Measurements from ENCODE around the gene COG3. TPM values are rescaled to one million over a fixed set of nuclear protein-coding genes. Genes with fewer than 3 reads are reported as not detected.

The COG3 gene
- total and polyA plus RNA-seq, 4 experiments from 2014 or later: 28.8 to 59.8 (median 40.3) TPM

GRCh38 chr13:45503658-45504057 lies 38.9 kb downstream of the COG3 start:
- no peak overlapping the region for H3K4me3 ChIP-seq (ENCODE audit: low read length in 2 of 2)
- Mint-ChIP-seq H3K27me3 (no peaks in the 10 kb centered on the region), H3K4me1 (peaks cover 5 to 14% (median 9%) of the 10 kb centered on the region in 4 donors), H3K36me3 (peaks cover 53 to 68% of the 10 kb centered on the region in 2 donors), H3K27ac (peak overlapping the region in 6 of 7 donors; percentile 53 to 77 (median 60)), H3K4me3 (no peak overlapping the region), H3K9me3 (no peaks in the 10 kb centered on the region)
- DNase-seq: no peak
- intact Hi-C loops (cut with micrococcal nuclease): no loop called here
- no peaks in the 10 kb centered on the region for H3K9me3 ChIP-seq (ENCODE audit: control insufficient read depth in 1 of 2, low read length in 2 of 2)
- ChIA-PET POLR2A (ENCODE audit: partially characterized antibody) (interaction anchor here (1.2 kb wide), 1 partner anchor 39 kb away, joined by 3 read pairs; the partner anchor contains the start of gene COG3), CTCF (ENCODE audit: partially characterized antibody) (interaction anchor here (0.7 to 0.8 kb wide), 2 partner anchors 8 to 13 kb away, joined by 3 read pairs; no protein-coding TSS in a partner anchor)
- H3K4me1 ChIP-seq (ENCODE audit: insufficient read depth, low read length): no peaks in the 10 kb centered on the region
- no peaks in the 10 kb centered on the region for H3K27me3 ChIP-seq (ENCODE audit: insufficient read depth, low read length)
- H3K27ac ChIP-seq (ENCODE audit: low read depth, low read length): no peak overlapping the region
- peaks cover 39% of the 10 kb centered on the region for H3K36me3 ChIP-seq (ENCODE audit: insufficient read depth, low read length)

DNA sequence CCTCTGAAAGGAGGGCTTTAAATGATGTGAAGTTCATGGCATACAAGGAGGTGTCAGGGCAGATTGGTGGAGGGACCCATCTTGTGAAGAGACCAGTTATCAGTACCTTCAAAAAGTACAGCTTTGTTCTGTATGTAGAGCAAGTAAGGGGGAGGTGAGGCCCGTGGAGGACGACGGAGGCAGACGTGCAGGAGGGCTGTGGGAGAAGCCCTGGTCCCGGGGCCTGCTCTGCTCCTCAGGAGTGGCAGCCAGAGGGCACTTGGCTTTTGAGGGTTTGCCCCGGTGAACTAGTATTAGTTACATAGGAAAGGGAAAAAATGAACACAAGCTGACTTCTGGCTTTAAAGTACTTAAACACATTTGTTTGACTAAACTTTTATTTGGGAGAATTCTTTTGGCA lies 42.1 kb downstream of the COG3 start:
- H3K36me3 Mint-ChIP-seq: peaks cover 50 to 71% of the 10 kb centered on the region in 2 donors
- intact Hi-C loops (cut with micrococcal nuclease): no loop called here
- H3K4me3 ChIP-seq (ENCODE audit: low read length in 2 of 2): no peak overlapping the region
- ChIA-PET CTCF (ENCODE audit: partially characterized antibody) (interaction anchor here (2.5 kb wide), 1 partner anchor 135 kb away, joined by 13 read pairs; no protein-coding TSS in a partner anchor), POLR2A (ENCODE audit: partially characterized antibody) (interaction anchor here (1.1 kb wide), 1 partner anchor 42 kb away, joined by 3 read pairs; the partner anchor contains the start of gene COG3)
- H3K4me1 Mint-ChIP-seq: peaks cover 4 to 16% (median 6%) of the 10 kb centered on the region in 4 donors
- peaks cover 47% of the 10 kb centered on the region for H3K36me3 ChIP-seq (ENCODE audit: insufficient read depth, low read length)
- H3K9me3 Mint-ChIP-seq: no peaks in the 10 kb centered on the region
- peak overlapping the region in 6 of 7 donors; percentile 44 to 90 (median 62) for H3K27ac Mint-ChIP-seq
- H3K9me3 ChIP-seq (ENCODE audit: control insufficient read depth in 1 of 2, low read length in 2 of 2): no peaks in the 10 kb centered on the region
- no peaks in the 10 kb centered on the region for H3K27me3 ChIP-seq (ENCODE audit: insufficient read depth, low read length)
- peaks cover under 1% of the 10 kb centered on the region for H3K4me1 ChIP-seq (ENCODE audit: insufficient read depth, low read length)
- no peak for DNase-seq
- no peak overlapping the region for H3K4me3 Mint-ChIP-seq
- no peaks in the 10 kb centered on the region for H3K27me3 Mint-ChIP-seq
- H3K27ac ChIP-seq (ENCODE audit: low read depth, low read length): no peak overlapping the region

DNA sequence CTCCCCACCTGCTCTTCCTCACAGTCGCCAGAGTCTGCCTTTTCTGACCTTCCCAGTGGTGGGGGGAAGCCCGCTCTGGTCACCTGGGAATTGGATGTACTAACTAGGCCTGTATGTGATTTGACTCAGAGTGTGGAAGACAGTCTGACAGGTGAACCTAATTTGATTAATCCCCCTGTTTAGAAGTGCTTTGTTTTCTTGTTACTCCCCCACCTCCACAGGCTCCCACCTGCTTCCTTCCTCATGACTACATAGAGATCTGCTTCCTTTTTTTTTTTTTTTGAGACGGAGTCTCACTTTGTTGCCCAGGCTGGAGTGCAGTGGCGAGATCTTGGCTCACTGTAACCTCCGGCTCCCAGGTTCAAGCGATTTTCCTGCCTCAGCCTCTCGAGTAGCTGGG lies 44.0 kb downstream of the COG3 start:
- intact Hi-C loops (cut with micrococcal nuclease): no loop called here
- DNase-seq: no peak
- no peaks in the 10 kb centered on the region for H3K9me3 Mint-ChIP-seq
- H3K9me3 ChIP-seq (ENCODE audit: control insufficient read depth in 1 of 2, low read length in 2 of 2): no peaks in the 10 kb centered on the region
- peaks cover 47 to 66% of the 10 kb centered on the region in 2 donors for H3K36me3 Mint-ChIP-seq
- CTCF ChIA-PET (ENCODE audit: partially characterized antibody): interaction anchor here (0.7 to 1.9 kb wide), 5 partner anchors 9 to 618 kb away, joined by 3 to 5 read pairs (median 3); partner anchors contain the start of gene SLC25A30
- H3K4me3 ChIP-seq (ENCODE audit: low read length in 2 of 2): no peak overlapping the region
- peaks cover 3% of the 10 kb centered on the region for H3K4me1 ChIP-seq (ENCODE audit: insufficient read depth, low read length)
- POLR2A ChIA-PET (ENCODE audit: partially characterized antibody): no interaction called here
- peaks cover 47% of the 10 kb centered on the region for H3K36me3 ChIP-seq (ENCODE audit: insufficient read depth, low read length)
- no peak overlapping the region for H3K4me3 Mint-ChIP-seq
- peaks cover 4 to 13% (median 7%) of the 10 kb centered on the region in 4 donors for H3K4me1 Mint-ChIP-seq
- H3K27ac Mint-ChIP-seq: peak overlapping the region in 3 of 7 donors; percentile 48 to 70 (median 53)
- no peaks in the 10 kb centered on the region for H3K27me3 Mint-ChIP-seq
- no peaks in the 10 kb centered on the region for H3K27me3 ChIP-seq (ENCODE audit: insufficient read depth, low read length)
- H3K27ac ChIP-seq (ENCODE audit: low read depth, low read length): no peak overlapping the region

DNA sequence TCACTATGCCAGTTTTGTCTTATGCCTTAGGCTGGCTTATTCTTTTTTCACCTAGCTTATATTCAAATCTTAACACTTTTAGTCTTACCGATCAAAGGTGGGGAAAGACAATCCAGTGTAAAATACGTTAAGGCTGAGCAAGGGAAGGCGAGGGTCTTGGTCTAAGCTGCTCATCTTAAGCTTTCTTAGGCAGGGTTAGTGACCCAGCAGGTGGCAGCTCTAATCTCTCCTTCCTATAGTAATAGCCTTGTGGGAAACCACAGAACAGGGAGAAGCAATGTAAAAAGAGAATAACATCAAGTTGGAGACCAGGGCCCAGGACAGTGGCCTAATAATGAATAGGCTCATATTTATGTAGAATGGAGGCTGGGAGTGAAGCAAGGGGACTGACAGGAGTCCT lies 45.9 kb downstream of the COG3 start:
- Histone ChIP-seq H3K9me3 (ENCODE audit: control insufficient read depth in 1 of 2, low read length in 2 of 2) (no peaks in the 10 kb centered on the region), H3K27ac (ENCODE audit: low read depth, low read length) (no peak overlapping the region), H3K27me3 (ENCODE audit: insufficient read depth, low read length) (no peaks in the 10 kb centered on the region), H3K4me3 (ENCODE audit: low read length in 2 of 2) (no peak overlapping the region), H3K36me3 (ENCODE audit: insufficient read depth, low read length) (peaks cover 37% of the 10 kb centered on the region), H3K4me1 (ENCODE audit: insufficient read depth, low read length) (peaks cover 3% of the 10 kb centered on the region)
- intact Hi-C loops (cut with micrococcal nuclease): loop anchor here (1.0 to 5.0 kb wide), 5 partner anchors 139 to 811 kb away; no protein-coding TSS in a partner anchor
- Mint-ChIP-seq H3K4me3 (no peak overlapping the region), H3K36me3 (peaks cover 43 to 63% of the 10 kb centered on the region in 2 donors), H3K27ac (peak overlapping the region in 4 of 7 donors; percentile 36 to 57 (median 44)), H3K4me1 (peaks cover 4 to 12% (median 10%) of the 10 kb centered on the region in 4 donors), H3K27me3 (no peaks in the 10 kb centered on the region), H3K9me3 (no peaks in the 10 kb centered on the region)
- ChIA-PET POLR2A (ENCODE audit: partially characterized antibody) (no interaction called here), CTCF (ENCODE audit: partially characterized antibody) (interaction anchor here (0.7 to 1.9 kb wide), 9 partner anchors 9 to 810 kb away, joined by 3 to 5 read pairs (median 4); no protein-coding TSS in a partner anchor)
- no peak for DNase-seq

DNA sequence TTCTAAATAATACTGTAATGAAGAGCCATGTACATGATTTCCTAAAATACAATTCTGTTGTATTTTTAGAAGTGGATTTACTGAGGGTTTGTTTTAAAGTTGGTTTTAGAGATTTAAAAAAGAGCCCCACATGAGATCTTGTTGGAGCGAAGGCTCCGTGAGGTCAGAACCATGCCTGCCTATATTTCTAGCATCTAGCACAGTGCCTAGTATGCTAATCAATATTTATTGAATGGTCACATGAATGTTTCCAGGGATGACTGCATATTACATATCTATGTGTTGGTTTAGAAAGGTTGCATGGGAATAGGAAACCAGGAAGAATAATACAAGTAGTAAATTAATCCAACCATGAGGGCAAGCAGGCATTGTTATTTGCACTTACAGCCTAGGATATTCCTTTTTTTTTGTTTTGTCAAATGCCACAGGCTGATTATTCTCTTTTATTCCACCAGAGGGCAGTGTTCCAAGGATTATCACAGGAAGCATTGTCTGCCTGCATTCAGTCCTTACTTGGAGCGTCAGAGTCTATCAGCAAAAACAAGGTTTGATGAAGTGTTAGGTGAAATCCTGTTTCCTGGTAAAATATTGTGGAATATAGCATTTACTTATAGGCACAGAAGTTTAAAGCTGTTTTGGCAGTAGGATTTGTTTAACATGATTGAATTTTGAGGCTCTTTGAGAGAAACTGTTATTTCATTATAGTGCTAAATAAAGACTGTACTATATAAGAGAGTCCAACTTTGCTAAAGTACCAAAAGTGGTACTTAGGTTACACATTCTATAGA lies 46.8 kb downstream of the COG3 start:
- CTCF ChIA-PET (ENCODE audit: partially characterized antibody): interaction anchor here (0.6 to 1.8 kb wide), 8 partner anchors 8 to 810 kb away, joined by 3 to 6 read pairs (median 3); no protein-coding TSS in a partner anchor
- POLR2A ChIA-PET (ENCODE audit: partially characterized antibody): no interaction called here
- peaks cover 42 to 62% of the 10 kb centered on the region in 2 donors for H3K36me3 Mint-ChIP-seq

DNA sequence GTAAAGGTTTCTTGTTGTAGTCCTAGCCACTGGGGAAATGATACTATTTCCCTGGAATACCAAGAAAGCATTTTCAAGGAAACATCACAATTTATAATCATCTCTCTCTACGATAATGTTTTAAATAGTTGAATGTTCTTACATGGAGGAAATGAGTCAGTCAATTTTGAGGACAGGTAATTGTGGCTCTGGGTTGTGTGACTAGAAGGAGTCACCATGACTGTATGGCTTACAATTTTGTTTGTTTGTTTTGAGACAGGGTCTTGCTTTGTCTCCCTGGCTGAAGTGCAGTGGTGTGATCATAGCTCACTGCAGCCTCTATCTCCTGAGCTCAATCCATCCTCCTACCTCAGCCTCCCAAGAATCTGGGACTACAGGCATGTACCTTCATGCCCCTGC lies 47.4 kb downstream of the COG3 start:
- no peak for DNase-seq
- Mint-ChIP-seq H3K4me1 (peaks cover 4 to 11% (median 8%) of the 10 kb centered on the region in 4 donors), H3K27me3 (no peaks in the 10 kb centered on the region), H3K36me3 (peaks cover 40 to 63% of the 10 kb centered on the region in 2 donors), H3K27ac (peak overlapping the region; percentile 6 to 89 (median 62)), H3K9me3 (no peaks in the 10 kb centered on the region), H3K4me3 (no peak overlapping the region)
- no peak overlapping the region for H3K27ac ChIP-seq (ENCODE audit: low read depth, low read length)
- H3K4me1 ChIP-seq (ENCODE audit: insufficient read depth, low read length): peaks cover 3% of the 10 kb centered on the region
- intact Hi-C loops (cut with micrococcal nuclease): loop anchor here (5.0 kb wide), 1 partner anchor 465 kb away; no protein-coding TSS in a partner anchor
- CTCF ChIA-PET (ENCODE audit: partially characterized antibody): interaction anchor here (0.6 to 1.8 kb wide), 7 partner anchors 8 to 809 kb away, joined by 3 to 6 read pairs (median 3); no protein-coding TSS in a partner anchor
- H3K36me3 ChIP-seq (ENCODE audit: insufficient read depth, low read length): peaks cover 36% of the 10 kb centered on the region
- no peaks in the 10 kb centered on the region for H3K27me3 ChIP-seq (ENCODE audit: insufficient read depth, low read length)
- POLR2A ChIA-PET (ENCODE audit: partially characterized antibody): no interaction called here
- no peak overlapping the region for H3K4me3 ChIP-seq (ENCODE audit: low read length in 2 of 2)
- no peaks in the 10 kb centered on the region for H3K9me3 ChIP-seq (ENCODE audit: control insufficient read depth in 1 of 2, low read length in 2 of 2)

More for the DNA sequence above, 46.8 kb downstream of the COG3 start:
- Mint-ChIP-seq H3K27ac (peak overlapping the region; percentile 6 to 89 (median 59)), H3K4me3 (no peak overlapping the region), H3K4me1 (peaks cover 4 to 11% (median 9%) of the 10 kb centered on the region in 4 donors), H3K9me3 (no peaks in the 10 kb centered on the region), H3K27me3 (no peaks in the 10 kb centered on the region)
- intact Hi-C loops (cut with micrococcal nuclease): loop anchor here (1.0 to 5.0 kb wide), 5 partner anchors 140 to 810 kb away; no protein-coding TSS in a partner anchor
- Histone ChIP-seq H3K27me3 (ENCODE audit: insufficient read depth, low read length) (no peaks in the 10 kb centered on the region), H3K36me3 (ENCODE audit: insufficient read depth, low read length) (peaks cover 34% of the 10 kb centered on the region), H3K9me3 (ENCODE audit: control insufficient read depth in 1 of 2, low read length in 2 of 2) (no peaks in the 10 kb centered on the region), H3K4me1 (ENCODE audit: insufficient read depth, low read length) (peaks cover 3% of the 10 kb centered on the region), H3K27ac (ENCODE audit: low read depth, low read length) (no peak overlapping the region), H3K4me3 (ENCODE audit: low read length in 2 of 2) (no peak overlapping the region)
- DNase-seq: peak in 4 of 5 donors; percentile 55 to 68 (median 62)

DNA sequence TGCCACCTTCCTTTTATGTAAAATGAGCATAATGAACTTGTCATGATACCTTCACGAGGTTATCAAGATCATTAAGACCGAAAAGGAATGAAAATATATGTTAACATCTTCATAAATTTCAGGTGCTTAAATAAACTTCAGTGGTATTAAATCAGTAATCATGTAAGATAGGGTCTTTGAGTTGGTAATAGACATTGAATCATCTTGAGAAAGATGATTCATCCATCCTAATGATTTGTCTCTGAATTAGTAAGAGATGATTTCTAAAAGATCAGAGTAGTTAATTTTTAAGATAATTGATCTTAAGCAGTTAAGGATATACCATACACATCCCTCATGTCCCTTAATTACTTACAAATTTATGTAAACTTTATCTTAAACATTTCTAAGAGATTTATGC lies 52.0 kb downstream of the COG3 start:
- no peaks in the 10 kb centered on the region for H3K27me3 Mint-ChIP-seq
- ChIA-PET POLR2A (ENCODE audit: partially characterized antibody) (no interaction called here), CTCF (ENCODE audit: partially characterized antibody) (interaction anchor here (0.7 kb wide), 1 partner anchor 18 kb away, joined by 3 read pairs; no protein-coding TSS in a partner anchor)
- peaks cover 3% of the 10 kb centered on the region for H3K4me1 ChIP-seq (ENCODE audit: insufficient read depth, low read length)
- peaks cover 5 to 8% (median 7%) of the 10 kb centered on the region in 4 donors for H3K4me1 Mint-ChIP-seq
- no peak for DNase-seq
- peak overlapping the region in 5 of 7 donors; percentile 15 to 65 (median 35) for H3K27ac Mint-ChIP-seq
- no peak overlapping the region for H3K4me3 Mint-ChIP-seq
- intact Hi-C loops (cut with micrococcal nuclease): no loop called here
- no peaks in the 10 kb centered on the region for H3K9me3 ChIP-seq (ENCODE audit: control insufficient read depth in 1 of 2, low read length in 2 of 2)
- peaks cover 55 to 72% of the 10 kb centered on the region in 2 donors for H3K36me3 Mint-ChIP-seq
- no peak overlapping the region for H3K4me3 ChIP-seq (ENCODE audit: low read length in 2 of 2)
- H3K36me3 ChIP-seq (ENCODE audit: insufficient read depth, low read length): peaks cover 46% of the 10 kb centered on the region
- no peak overlapping the region for H3K27ac ChIP-seq (ENCODE audit: low read depth, low read length)
- no peaks in the 10 kb centered on the region for H3K27me3 ChIP-seq (ENCODE audit: insufficient read depth, low read length)
- H3K9me3 Mint-ChIP-seq: no peaks in the 10 kb centered on the region
